Ureter (tissue), 1 donor: ENCODE measurements around the gene PASK. TPM values are rescaled to one million over a fixed set of nuclear protein-coding genes. Genes with fewer than 3 reads are reported as not detected.

Experiments used
- DNase-seq: peaks from one replicate; pipeline ENCODE4 v3.0.0-alpha.2; 2020; ENCODE audit warnings: low spot score
- total RNA-seq: library from RNA; stranded (reverse); gene quantifications from one replicate; pipeline ENCODE4 v1.2.4, GENCODE V29; 2023
- donor health status: DM: yes; HTN: yes; CAD: no.

PASK gene
- total RNA-seq, 1 donor from 2014 or later, result 17.4 TPM

DNA sequence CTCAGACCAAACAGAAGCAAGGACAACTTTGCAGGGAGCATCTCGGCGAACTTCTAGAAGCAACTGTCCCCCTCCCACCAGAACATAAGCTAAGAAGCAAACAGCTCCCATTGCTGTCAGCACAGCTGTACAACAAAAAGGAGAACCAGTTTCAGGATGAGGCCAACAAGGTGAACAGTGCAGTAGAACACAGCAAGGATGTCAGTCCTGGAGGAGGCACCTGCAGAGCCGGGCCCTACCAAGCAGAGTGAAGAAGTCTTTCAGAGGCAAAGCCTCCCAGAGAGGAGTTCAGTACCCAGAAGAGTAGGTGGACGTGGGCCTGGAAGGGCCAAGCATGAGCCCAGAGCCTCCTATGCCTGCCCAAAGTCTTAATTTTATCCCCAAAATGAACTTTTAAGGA is 1.0 kb downstream of the PASK start:
- DNase-seq, result no peak

DNA sequence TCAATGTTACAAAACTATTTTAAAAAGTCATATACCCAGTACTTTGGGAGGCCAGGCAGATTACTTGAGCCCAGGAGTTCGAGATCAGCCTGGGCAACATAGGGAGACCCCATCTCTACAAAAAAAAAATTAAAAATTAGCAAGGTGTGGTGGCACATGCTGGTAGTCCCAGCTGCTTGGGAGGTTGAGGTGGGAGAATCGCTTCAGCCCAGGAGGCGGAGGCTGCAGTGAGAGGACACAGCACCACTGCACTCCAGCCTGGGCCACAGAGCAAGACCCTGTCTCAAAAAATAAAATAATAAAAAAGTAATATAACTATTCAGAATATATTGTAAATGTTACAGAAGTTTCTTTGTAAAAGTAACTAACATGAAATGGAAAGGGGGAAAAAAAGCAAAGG is 1.9 kb downstream of the PASK start:
- no peak for DNase-seq

GRCh38 chr2:241146286-241146685 is 3.0 kb downstream of the PASK start:
- no peak for DNase-seq

GRCh38 chr2:241142593-241142992 is 6.7 kb downstream of the PASK start:
- no peak for DNase-seq

GRCh38 chr2:241142063-241142462 is 7.2 kb downstream of the PASK start:
- no peak for DNase-seq

DNA sequence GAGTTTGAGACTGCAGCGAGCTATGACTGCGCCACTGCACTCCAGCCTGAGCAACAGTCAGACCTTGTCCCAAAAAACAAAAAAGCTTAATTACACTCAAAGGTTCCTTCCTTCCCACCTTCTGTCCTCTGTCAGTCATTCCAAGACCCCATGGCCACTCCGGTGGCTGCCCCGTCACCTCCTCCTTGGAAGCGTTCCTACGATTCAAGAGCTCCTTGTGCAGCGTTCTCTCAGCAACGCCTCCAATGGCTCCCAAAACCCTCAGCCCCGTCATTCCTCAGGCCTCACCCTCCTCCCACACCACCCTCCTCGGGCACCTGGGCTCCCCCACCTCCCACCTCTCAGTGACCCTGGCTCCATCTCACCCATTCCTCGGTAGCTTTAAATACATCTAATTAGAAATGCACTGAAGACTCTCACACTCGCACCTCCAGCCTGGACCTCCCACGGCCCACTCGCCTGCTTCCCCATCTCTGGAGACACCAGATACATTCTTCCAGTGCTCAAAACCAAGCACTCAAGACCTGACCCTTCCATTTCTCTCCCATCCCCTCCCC is 8.0 kb downstream of the PASK start:
- no peak for DNase-seq

DNA sequence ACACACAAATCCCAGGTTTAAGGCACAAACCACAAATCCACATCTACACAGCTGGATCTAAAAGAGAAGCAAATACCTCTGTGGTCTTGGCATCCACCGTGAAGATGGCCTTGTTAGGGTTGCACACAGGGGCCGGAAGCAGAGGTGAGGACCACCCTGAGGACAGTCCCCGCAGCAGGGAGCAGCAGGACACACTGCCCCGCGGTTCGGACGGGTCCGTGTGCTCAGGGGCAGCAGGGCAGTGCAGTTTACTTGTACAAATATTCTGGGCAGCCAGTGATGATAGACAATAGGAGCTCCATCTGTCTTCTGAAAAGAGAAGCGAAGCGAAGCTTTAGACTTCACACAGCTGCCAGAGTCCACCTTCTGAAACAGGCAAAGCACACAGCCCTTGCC is 8.8 kb downstream of the PASK start:
- no peak for DNase-seq

DNA sequence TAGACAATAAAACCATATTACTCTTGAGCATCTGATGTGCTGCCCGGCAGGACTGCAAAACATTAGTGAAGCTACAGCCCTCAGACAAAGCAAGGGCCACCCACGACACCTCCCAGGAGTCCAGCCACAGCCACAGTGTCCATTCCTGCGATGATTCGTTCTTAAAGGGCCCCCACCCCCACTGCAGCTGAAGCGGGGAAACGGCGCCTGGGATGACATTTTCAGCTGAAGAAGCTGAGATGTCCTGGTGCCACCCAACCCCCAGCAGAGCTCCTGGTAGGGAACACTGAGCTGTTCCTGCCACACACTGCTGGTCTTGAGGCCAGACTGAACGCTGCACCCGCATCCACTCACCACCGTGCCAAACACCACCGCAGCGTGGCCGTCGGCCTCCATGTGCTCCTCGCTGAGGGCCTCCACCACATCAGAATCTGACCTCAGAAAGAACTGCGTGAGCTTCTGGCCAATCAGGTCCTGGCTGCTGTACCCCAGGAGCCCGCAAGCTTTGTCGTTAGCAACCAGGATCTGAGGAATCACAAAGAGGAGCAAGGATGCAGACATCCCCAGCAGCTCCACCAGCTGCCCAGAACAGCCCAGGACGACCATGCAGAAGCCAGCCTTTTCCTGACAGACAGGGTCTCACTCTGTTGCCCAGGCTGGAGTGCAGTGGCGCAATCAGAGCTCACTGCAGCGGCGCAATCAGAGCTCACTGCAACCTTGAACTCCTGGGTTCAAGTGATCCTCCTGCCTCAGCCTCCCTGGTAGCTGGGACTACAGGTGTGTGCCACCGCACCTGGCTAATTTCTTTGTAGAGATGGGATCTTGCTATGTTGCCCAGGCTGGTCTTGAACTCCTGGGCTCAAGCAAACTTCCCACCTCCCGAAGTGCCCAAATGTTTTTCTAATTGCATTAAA is 9.5 kb downstream of the PASK start:
- no peak for DNase-seq

GRCh38 chr2:241138471-241138870 is 10.8 kb downstream of the PASK start:
- DNase-seq, result no peak

DNA sequence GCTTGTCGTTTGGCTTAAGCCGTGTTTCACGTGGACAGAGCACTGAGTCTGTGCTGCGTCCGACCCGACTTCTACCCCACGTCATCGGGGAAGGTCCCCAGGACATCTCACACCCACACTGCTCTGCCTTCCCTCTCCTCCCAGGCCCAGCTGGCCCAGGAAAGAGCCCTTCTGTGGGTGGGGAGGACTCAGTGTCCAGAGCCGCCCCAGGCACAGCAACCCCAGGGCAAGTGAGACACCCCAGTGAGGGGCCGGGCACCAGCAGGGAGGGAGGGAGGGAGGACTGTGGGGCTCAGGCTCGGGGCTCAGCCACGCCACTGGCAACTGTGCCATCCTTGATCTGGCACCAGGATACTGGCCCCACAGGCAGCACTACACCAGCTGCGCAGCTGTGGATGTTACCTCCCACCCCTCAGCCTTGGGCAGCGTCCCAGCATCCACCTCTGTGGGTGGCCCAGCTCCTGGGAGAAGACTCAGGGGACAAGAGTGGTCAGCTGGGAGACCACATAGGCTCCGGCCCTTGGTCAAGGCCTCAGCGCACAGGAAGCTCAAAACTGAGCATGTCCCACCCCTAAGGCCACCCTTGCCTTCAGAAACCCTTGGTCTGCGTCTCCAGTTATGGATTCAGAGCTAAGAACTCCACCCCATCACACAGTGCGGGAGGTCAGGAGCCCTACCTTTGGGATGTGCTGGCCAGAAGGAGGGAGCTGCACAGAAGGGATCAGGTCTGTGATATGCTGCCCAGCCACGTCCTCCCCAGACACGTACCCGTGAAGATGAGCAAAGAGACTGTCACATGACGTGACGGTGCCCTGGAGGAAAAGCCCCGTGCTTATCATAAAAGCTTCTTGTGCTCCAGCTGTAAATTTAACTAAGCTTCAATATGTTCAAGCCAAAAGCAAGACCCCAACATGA is 11.7 kb downstream of the PASK start:
- DNase-seq, result no peak

DNA sequence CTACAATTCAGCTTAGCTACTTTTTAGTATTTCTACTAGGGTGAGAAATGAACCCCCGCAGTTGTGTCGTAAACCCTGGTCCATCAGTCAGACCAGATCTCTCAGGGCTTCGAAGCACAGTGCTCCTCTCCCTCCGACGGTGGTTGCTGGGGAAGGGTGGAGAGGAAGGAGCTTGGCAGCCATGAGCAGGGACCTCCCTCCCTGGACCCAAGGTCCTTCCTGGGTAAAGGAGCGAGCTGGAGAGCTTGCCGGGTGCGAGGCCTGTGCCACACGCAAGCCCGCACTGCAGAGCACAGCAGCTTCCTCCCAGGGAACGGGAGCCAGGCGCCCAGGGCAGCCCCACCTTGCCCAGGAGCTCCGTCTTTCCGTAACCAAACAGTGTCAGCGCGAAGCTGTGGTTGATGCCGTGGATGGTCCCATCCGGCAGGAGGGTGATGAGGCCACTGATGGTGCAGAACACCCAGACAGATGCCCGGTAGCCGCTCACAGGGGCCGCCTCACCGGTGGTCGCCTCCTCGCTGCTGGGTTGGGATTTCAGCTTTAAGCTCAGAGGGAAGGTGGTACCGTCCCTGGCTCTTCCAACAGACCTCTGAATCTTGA is 12.5 kb downstream of the PASK start:
- DNase-seq, result no peak

GRCh38 chr2:241136191-241136590 is 13.1 kb downstream of the PASK start:
- no peak for DNase-seq

- DNase-seq, result no peak
Observed at GRCh38 chr2:241135737-241136136, 13.5 kb downstream of the PASK start.

- no peak for DNase-seq
Observed at GRCh38 chr2:241134711-241135110, 14.6 kb downstream of the PASK start.

- DNase-seq, result no peak
Observed at GRCh38 chr2:241133436-241133820, 15.8 kb downstream of the PASK start.

GRCh38 chr2:241132538-241133435 is 16.5 kb downstream of the PASK start:
- DNase-seq, result no peak

DNA sequence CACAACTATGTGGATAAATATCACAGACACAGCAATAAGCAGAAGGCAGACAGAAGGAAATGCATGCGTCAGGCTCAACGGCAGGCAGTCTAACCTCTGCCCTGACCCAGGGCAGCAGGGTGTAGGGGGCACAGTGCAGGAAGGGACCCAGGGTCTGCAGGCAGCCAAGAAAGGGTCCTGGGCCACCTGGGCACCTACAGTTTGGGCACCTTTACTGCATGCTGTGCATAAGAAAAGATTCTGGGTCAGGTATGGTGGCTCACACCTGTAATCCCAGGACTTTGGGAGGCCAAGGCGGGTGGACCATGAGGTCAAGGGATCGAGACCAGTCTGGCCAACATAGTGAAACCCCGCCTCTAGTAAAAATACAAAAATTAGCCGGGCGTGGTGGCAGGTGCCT is 17.7 kb downstream of the PASK start:
- DNase-seq, result no peak

DNA sequence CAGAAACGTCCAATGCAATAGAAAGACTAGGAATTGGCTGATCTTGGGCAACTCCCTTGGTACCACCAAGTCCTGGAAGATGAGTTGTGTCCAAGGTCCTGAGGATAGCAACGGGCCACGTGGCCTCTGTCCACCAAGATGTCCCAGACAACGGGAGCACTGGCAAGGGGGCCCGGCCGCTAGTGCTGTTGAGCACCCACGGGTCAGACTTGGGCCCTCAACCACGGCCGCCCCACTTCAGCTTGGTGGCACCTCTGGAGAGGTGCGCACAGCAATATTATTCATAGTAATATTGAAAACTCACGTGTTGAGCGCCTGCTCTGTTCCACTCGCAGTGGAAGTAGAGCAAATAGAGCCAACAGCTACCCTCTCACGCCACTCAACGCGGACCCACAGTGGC is 19.0 kb downstream of the PASK start:
- no peak for DNase-seq

DNA sequence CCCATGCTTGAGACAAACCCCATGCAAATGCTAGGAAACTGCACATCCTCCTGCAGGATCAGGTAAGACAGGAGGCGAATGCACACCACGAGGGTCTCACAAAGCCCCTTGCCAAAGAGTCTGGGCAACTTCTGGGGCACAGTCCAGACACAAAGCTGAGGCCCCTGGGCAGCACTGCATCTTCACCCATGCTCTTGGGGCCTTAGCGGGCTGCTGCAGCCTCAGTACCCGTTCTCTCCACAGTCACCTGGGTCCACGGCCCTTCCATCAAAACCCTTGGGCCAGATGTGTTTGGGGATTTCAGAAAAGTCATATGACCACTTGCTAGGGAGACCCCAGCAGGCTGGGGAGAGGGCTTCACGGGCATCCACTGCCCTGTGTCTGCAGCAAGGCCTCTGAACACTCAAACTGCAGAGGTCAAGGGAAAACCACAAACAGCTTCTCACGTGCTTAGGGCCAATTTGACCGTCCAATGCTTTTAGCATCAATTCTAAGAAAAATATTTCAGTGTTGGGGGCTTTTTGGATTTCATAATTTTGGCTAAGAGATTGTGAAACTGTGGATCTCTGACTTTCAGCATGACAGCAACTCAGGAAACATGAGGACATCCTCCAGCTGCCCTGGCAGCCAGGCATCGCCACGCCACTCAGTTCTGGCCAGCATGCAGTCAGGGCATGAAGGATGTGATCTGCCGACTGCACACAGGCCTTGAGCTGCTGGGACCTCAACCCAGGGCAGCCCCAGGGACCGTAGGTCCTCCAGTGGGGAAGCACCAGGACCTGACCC is 20.0 kb downstream of the PASK start:
- no peak for DNase-seq

- DNase-seq, result no peak
Observed at GRCh38 chr2:241128266-241128665, 21.0 kb downstream of the PASK start.
